Endothelial cell of umbilical vein (primary cell): ENCODE data around the gene NKAIN4. TPM values are rescaled to one million over a fixed set of nuclear protein-coding genes. Genes with fewer than 3 reads are reported as not detected.

Source experiments
- BruUV-seq: library from RNA; stranded (reverse); fragments of 400-500 nt; replicated peaks from 2 replicates; lab custom pipeline; 2021; lab: Mats Ljungman, UMichigan
- CTCF ChIA-PET: fragments of 300-600, 350-600 bp; sonication (Branson Sonifier 250); formaldehyde crosslinking; loops from one replicate; lab custom pipeline; 2021; ENCODE audit warnings: antibody characterized with exemption, inconsistent platforms; lab: Charles Lee
- POLR2A ChIA-PET: fragments of 300-600, 350-600 bp; sonication (Branson Sonifier 250); formaldehyde crosslinking; loops from one replicate; lab custom pipeline; 2021; ENCODE audit warnings: antibody characterized with exemption, inconsistent platforms; lab: Charles Lee
- DNase-seq: peaks from one replicate; pipeline ENCODE4 v3.0.0-alpha.2; 2011; ENCODE audit warnings: low read depth, low spot score
- FAIRE-seq: peaks from 2 replicates; lab custom pipeline; 2011; peaks lifted over from hg19 to GRCh38; lab: Jason Lieb, UNC
- H2AFZ ChIP-seq: 2 replicates; pipeline ENCODE4 v1.6.0; 2012; ENCODE audit warnings: low read depth, low read length, control low read depth, inconsistent platforms
- H3K27ac ChIP-seq: 2 replicates; pipeline ENCODE4 v1.5.1; 2011; ENCODE audit warnings: low read depth, mild to moderate bottlenecking, control low read depth, low read length, moderate library complexity; ENCODE audit not compliant: insufficient read depth
- H3K27me3 ChIP-seq, 2 experiments: 2 replicates each; pipeline versions ENCODE4 v1.6.0 to v1.6.1; 2011; ENCODE audit warnings: low read length in 2 of 2, mixed read lengths in 1 of 2; ENCODE audit not compliant: control insufficient read depth in 2 of 2, insufficient read depth in 2 of 2
- H3K36me3 ChIP-seq, 2 experiments: 2 replicates in 1 of 2; 3 replicates in 1 of 2; pipeline ENCODE4 v1.5.1; 2011; ENCODE audit warnings: low read length in 2 of 2, mild to moderate bottlenecking in 1 of 2, moderate library complexity in 1 of 2; ENCODE audit not compliant: control insufficient read depth in 2 of 2, insufficient read depth in 2 of 2; ENCODE audit errors: extremely low read depth in 1 of 2
- H3K4me1 ChIP-seq: 3 replicates; pipeline ENCODE4 v1.5.1; 2011; ENCODE audit warnings: mild to moderate bottlenecking, low read length; ENCODE audit not compliant: control insufficient read depth, insufficient read depth; ENCODE audit errors: extremely low read depth
- H3K4me2 ChIP-seq: 2 replicates; pipeline ENCODE4 v1.6.1; 2011; ENCODE audit warnings: low read length, control low read depth, mixed read lengths; ENCODE audit not compliant: insufficient read depth
- H3K4me3 ChIP-seq, 3 experiments: fragments of 200-600 bp in 1 of 3; sonication (generic), shearing (Covaris generic) in 1 of 3; replicated peaks in 1 of 3; 2 replicates each; pipeline ENCODE4 v1.5.1; 2011 to 2016; ENCODE audit warnings: control low read depth in 3 of 3, low read length in 3 of 3, mild to moderate bottlenecking in 2 of 3, inconsistent platforms in 1 of 3, low read depth in 1 of 3, moderate library complexity in 1 of 3; ENCODE audit not compliant: insufficient read depth in 1 of 3
- H3K79me2 ChIP-seq: 2 replicates; pipeline ENCODE4 v1.6.0; 2012; ENCODE audit warnings: low read length, inconsistent platforms; ENCODE audit not compliant: control insufficient read depth, insufficient read depth
- H3K9ac ChIP-seq: replicated peaks from 2 replicates; pipeline ENCODE3; 2011; ENCODE audit warnings: low read length, control low read depth; ENCODE audit not compliant: insufficient read depth; ENCODE audit errors: extremely low read depth
- H3K9me1 ChIP-seq: replicated peaks from 3 replicates; pipeline ENCODE4 v1.6.0; 2011; ENCODE audit warnings: mild to moderate bottlenecking, low read length; ENCODE audit not compliant: control insufficient read depth, insufficient read depth; ENCODE audit errors: extremely low read depth
- H3K9me3 ChIP-seq: replicated peaks from 2 replicates; pipeline ENCODE4 v1.5.1; 2012; ENCODE audit warnings: low read length, inconsistent platforms; ENCODE audit not compliant: control insufficient read depth, insufficient read depth
- H4K20me1 ChIP-seq: replicated peaks from 2 replicates; pipeline ENCODE3; 2011; ENCODE audit warnings: mild to moderate bottlenecking, low read length; ENCODE audit not compliant: control insufficient read depth, insufficient read depth; ENCODE audit errors: extremely low read depth
- GATA2 ChIP-seq: IDR thresholded peaks from 2 replicates; pipeline ENCODE4 v1.7.0; 2011; ENCODE audit warnings: low read depth, mild to moderate bottlenecking, moderate library complexity, mixed read lengths, low read length; ENCODE audit not compliant: insufficient read length, insufficient read depth
- MYC ChIP-seq: IDR thresholded peaks from one replicate; pipeline ENCODE4 v1.6.1; 2011; ENCODE audit warnings: mild to moderate bottlenecking, low read depth, low read length
- POLR2AphosphoS5 ChIP-seq: IDR thresholded peaks from 2 replicates; pipeline ENCODE4 v1.6.1; 2012; ENCODE audit warnings: low read depth, mild to moderate bottlenecking, control low read depth, low read length, moderate library complexity; ENCODE audit not compliant: insufficient read depth
- dilution Hi-C: fragments of 300-500 bp; cut with MboI; formaldehyde crosslinking; loops from one replicate; pipeline ENCODE4 v1.15.0; 2019; ENCODE audit warnings: low sequenced_read_pairs; ENCODE audit not compliant: extremely low pct_ligation_motif_present
- intact Hi-C: fragments of 100-400 bp; cut with micrococcal nuclease; formaldehyde crosslinking; loops from one replicate; pipeline ENCODE4 v1.10.0; 2022
- polyA plus RNA-seq, 4 experiments: library from polyadenylated mRNA; depleted of rRNA in 3 of 4; stranded (reverse) in 3 of 4; unstranded in 1 of 4; fragments of >200 nt; gene quantifications; 2 replicates each; pipeline versions ENCODE4 v1.2.1 to v1.2.3, GENCODE V29; 2011 to 2012; ENCODE audit warnings: missing spikeins in 1 of 4
- total RNA-seq: library from RNA; stranded (reverse); gene quantifications from 2 replicates; pipeline ENCODE4 v1.2.3, GENCODE V29; 2021
- TF ChIP-seq, protein P1 (sequence below), 2 donors: IDR thresholded peaks; 1 replicate in 1 of 2; 2 replicates in 1 of 2; pipeline ENCODE4 v1.5.1; 2011; ENCODE audit warnings: low read length in 2 of 2, mild to moderate bottlenecking in 2 of 2, moderate library complexity in 2 of 2, control low read depth in 1 of 2, inconsistent platforms in 1 of 2, low read depth in 1 of 2; ENCODE audit not compliant: insufficient read depth in 1 of 2; ENCODE audit errors: extremely low read depth in 1 of 2

Gene NKAIN4
- total and polyA plus RNA-seq, 2 donors (not counting 3 experiments of a cell fraction or from before 2014, with no cell fraction given), result 0.04 TPM; not detected in 1

DNA sequence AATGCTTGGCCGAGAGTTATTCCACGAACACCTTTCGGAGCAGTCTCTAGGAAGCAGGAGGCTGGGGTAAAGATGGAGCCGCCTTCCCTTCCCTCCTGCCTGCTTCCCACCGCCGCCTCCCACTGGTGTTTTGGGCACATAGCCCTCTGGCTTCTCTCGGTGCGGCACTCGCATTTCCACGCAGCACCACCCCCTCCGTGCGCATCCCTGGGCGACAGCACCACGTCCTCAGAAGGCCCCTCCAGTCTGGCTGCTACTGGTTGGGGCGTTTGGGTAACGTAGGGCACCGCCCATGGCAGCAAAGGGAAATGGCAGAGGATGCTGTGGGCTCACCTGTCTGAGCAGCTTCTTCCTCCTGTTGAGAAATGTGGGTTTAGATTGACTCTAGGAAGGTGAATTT lies 41.2 kb upstream of the NKAIN4 start:
- Histone ChIP-seq H3K27me3 (peaks cover 8 to 12% of the 10 kb centered on the region in 2 experiments), H3K27ac (no peak overlapping the region), H3K4me2 (no peak overlapping the region), H4K20me1 (no peaks in the 10 kb centered on the region), H3K9me1 (no peaks in the 10 kb centered on the region), H3K79me2 (no peaks in the 10 kb centered on the region), H3K4me1 (no peaks in the 10 kb centered on the region), H3K9me3 (no peaks in the 10 kb centered on the region), H3K36me3 (no peaks in the 10 kb centered on the region), H3K4me3 (no peak overlapping the region), H3K9ac (no peak overlapping the region), H2AFZ (no peak overlapping the region)
- no TSS peak for BruUV-seq
- dilution Hi-C loops, result no loop called here
- intact Hi-C loops, result no loop called here
- ChIA-PET POLR2A (no interaction called here), CTCF (interaction anchor here (1.5 to 7.8 kb wide), 3 partner anchors 14 to 86 kb away, joined by 4 to 45 read pairs (median 7); no protein-coding TSS in a partner anchor)
- no peak for TF ChIP-seq MYC
- TF ChIP-seq, protein P1, sequence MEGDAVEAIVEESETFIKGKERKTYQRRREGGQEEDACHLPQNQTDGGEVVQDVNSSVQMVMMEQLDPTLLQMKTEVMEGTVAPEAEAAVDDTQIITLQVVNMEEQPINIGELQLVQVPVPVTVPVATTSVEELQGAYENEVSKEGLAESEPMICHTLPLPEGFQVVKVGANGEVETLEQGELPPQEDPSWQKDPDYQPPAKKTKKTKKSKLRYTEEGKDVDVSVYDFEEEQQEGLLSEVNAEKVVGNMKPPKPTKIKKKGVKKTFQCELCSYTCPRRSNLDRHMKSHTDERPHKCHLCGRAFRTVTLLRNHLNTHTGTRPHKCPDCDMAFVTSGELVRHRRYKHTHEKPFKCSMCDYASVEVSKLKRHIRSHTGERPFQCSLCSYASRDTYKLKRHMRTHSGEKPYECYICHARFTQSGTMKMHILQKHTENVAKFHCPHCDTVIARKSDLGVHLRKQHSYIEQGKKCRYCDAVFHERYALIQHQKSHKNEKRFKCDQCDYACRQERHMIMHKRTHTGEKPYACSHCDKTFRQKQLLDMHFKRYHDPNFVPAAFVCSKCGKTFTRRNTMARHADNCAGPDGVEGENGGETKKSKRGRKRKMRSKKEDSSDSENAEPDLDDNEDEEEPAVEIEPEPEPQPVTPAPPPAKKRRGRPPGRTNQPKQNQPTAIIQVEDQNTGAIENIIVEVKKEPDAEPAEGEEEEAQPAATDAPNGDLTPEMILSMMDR (IDR thresholded peaks at IDR 0.05; ENCODE audit: extremely low read depth in 1 of 2, insufficient read depth in 1 of 2, low read depth in 1 of 2, low read length in 2 of 2), result no peak
- FAIRE-seq (no peak), DNase-seq (no peak)

DNA sequence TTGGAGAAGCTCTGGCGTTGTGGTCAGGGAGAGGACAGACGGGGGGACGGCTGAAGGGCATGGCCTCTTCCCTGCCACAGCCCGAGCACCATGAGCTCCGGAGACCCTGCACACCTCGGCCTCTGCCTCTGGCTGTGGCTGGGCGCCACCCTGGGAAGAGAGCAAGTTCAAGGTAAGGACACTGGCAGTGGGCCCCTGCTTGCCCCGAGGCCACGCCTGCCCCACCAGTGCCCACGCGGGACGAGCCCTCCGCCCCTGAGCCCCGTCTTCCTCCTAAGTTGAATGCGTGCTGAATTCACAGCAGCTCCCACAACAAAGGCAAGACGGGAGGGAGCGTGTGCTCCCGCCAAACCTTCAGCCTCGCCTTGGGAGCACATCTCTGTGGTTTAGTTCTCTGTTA lies 40.8 kb upstream of the NKAIN4 start:
- Histone ChIP-seq H3K27ac (no peak overlapping the region), H3K9me1 (no peaks in the 10 kb centered on the region), H3K36me3 (no peaks in the 10 kb centered on the region), H3K9me3 (no peaks in the 10 kb centered on the region), H2AFZ (no peak overlapping the region), H3K27me3 (peaks cover 8 to 12% of the 10 kb centered on the region in 2 experiments), H3K4me1 (no peaks in the 10 kb centered on the region), H3K4me2 (no peak overlapping the region), H3K79me2 (no peaks in the 10 kb centered on the region), H3K4me3 (no peak overlapping the region), H3K9ac (no peak overlapping the region), H4K20me1 (no peaks in the 10 kb centered on the region)
- no peak for FAIRE-seq
- no peak for TF ChIP-seq GATA2
- no peak for TF ChIP-seq MYC
- no peak for TF ChIP-seq POLR2AphosphoS5
- POLR2A ChIA-PET, result no interaction called here
- intact Hi-C loops, result no loop called here
- no peak for DNase-seq
- CTCF ChIA-PET, result interaction anchor here (1.5 to 7.8 kb wide), 3 partner anchors 14 to 86 kb away, joined by 4 to 45 read pairs (median 7); no protein-coding TSS in a partner anchor
- dilution Hi-C loops, result no loop called here
- no TSS peak for BruUV-seq
